Measurements from ENCODE around the gene AGAP3. TPM values are rescaled to one million over a fixed set of nuclear protein-coding genes. Genes with fewer than 3 reads are reported as not detected.

The AGAP3 gene
- total and polyA plus RNA-seq, 7 experiments from 2014 or later = 6.0 to 70.6 (median 36.4) TPM

DNA sequence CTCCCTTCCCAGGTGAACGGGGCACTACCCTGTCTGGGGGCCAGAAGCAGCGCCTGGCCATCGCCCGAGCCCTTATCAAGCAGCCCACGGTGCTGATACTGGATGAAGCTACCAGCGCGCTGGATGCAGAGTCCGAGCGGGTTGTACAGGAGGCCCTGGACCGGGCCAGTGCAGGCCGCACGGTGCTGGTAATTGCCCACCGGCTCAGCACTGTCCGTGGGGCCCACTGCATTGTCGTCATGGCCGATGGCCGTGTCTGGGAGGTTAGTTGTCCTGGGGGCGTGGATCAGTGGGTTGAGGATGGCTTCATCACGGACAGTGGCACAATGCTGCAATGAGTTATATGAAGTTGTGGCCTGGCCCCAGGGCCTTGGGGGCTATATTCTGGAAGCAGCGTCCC, 42.3 kb upstream of the AGAP3 start:
- Histone ChIP-seq H3K9me3 (ENCODE audit: control insufficient read depth in 2 of 3, low read length in 3 of 3) (no peaks in the 10 kb centered on the region), H3K27ac (ENCODE audit: low read depth, low read length) (no peak overlapping the region), H3K4me1 (ENCODE audit: control insufficient read depth in 2 of 2, insufficient read depth in 2 of 2, low read length in 2 of 2) (no peaks in the 10 kb centered on the region), H3K36me3 (ENCODE audit: control insufficient read depth in 2 of 3, insufficient read depth in 3 of 3, low read length in 3 of 3) (peaks cover 0 to 50% (median 3%) of the 10 kb centered on the region in 3 experiments), H3K4me3 (ENCODE audit: low read length) (no peak overlapping the region), H3K27me3 (ENCODE audit: control insufficient read depth in 2 of 2, insufficient read depth in 2 of 2, low read length in 2 of 2) (no peaks in the 10 kb centered on the region)
- Mint-ChIP-seq H3K4me1 (peaks cover 0 to 9% (median 3%) of the 10 kb centered on the region in 7 donors), H3K4me3 (no peak overlapping the region), H3K27me3 (no peaks in the 10 kb centered on the region), H3K9me3 (no peaks in the 10 kb centered on the region), H3K27ac (no peak overlapping the region), H3K36me3 (peaks cover 0 to 7% (median 0%) of the 10 kb centered on the region in 5 donors)
- ChIA-PET CTCF (no interaction called here), POLR2A (no interaction called here)
- ATAC-seq (no peak), DNase-seq (no peak)
- intact Hi-C loops (cut with micrococcal nuclease) = no loop called here

DNA sequence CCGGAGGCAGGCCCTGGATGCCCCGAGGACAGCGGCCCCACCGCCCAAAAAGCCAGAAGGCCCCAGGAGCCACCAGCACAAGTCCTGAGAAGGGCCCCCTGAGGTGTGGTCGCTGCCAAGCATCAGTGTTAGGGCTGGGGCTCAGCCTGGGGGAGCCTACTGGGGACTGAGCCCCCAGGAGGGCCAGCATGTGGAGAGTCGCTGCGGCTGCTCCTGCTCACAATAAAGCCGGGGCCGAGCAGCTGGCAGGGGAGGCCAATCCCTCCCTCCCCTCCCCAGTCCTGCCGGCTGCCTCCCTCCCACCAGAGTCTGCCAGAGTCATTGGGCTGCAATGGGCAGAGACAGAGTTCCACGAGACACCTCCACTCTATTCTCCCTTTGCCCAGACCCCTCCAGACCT, 41.0 kb upstream of the AGAP3 start:
- no peaks in the 10 kb centered on the region for H3K4me1 ChIP-seq (ENCODE audit: control insufficient read depth in 2 of 2, insufficient read depth in 2 of 2, low read length in 2 of 2)
- POLR2A ChIA-PET = interaction anchor here (0.6 kb wide), 1 partner anchor 17 kb away, joined by 3 read pairs; no protein-coding TSS in a partner anchor
- no peak overlapping the region for H3K27ac ChIP-seq (ENCODE audit: low read depth, low read length)
- DNase-seq = no peak
- H3K9me3 Mint-ChIP-seq = no peaks in the 10 kb centered on the region
- H3K9me3 ChIP-seq (ENCODE audit: control insufficient read depth in 2 of 3, low read length in 3 of 3) = no peaks in the 10 kb centered on the region
- peaks cover 0 to 50% (median 3%) of the 10 kb centered on the region in 3 experiments for H3K36me3 ChIP-seq (ENCODE audit: control insufficient read depth in 2 of 3, insufficient read depth in 3 of 3, low read length in 3 of 3)
- peaks cover 0 to 6% (median 0%) of the 10 kb centered on the region in 5 donors for H3K27me3 Mint-ChIP-seq
- H3K4me3 ChIP-seq (ENCODE audit: low read length) = no peak overlapping the region
- CTCF ChIA-PET = no interaction called here
- no peaks in the 10 kb centered on the region for H3K27me3 ChIP-seq (ENCODE audit: control insufficient read depth in 2 of 2, insufficient read depth in 2 of 2, low read length in 2 of 2)
- H3K36me3 Mint-ChIP-seq = peaks cover 0 to 7% (median 0%) of the 10 kb centered on the region in 5 donors
- no peak overlapping the region for H3K27ac Mint-ChIP-seq
- peaks cover 0 to 4% (median 0%) of the 10 kb centered on the region in 7 donors for H3K4me1 Mint-ChIP-seq
- intact Hi-C loops (cut with micrococcal nuclease) = no loop called here
- H3K4me3 Mint-ChIP-seq = no peak overlapping the region
- ATAC-seq = no peak

DNA sequence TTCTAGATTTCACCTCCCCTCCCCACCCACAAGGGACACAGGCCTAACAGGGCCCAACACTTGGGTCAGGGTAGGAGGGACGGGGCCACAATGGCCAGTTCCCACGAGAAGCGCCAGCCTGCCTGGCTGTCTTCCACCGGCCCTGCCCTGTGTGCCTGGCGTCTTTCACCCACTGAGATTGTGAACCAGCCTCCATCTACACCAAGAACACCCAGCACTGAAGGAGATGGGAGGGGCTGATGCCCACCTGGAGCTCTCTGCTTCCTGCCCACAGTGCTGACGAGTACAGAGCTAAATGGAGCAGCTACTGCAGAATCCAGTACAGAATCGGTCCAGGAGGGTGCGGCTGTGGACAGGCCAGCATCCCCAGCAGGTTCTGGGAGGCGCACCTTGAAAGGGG, 40.3 kb upstream of the AGAP3 start:
- intact Hi-C loops (cut with micrococcal nuclease) = no loop called here
- no peak overlapping the region for H3K27ac ChIP-seq (ENCODE audit: low read depth, low read length)
- peaks cover 0 to 7% (median 0%) of the 10 kb centered on the region in 5 donors for H3K36me3 Mint-ChIP-seq
- no peaks in the 10 kb centered on the region for H3K27me3 ChIP-seq (ENCODE audit: control insufficient read depth in 2 of 2, insufficient read depth in 2 of 2, low read length in 2 of 2)
- H3K4me3 ChIP-seq (ENCODE audit: low read length) = no peak overlapping the region
- CTCF ChIA-PET = no interaction called here
- no peaks in the 10 kb centered on the region for H3K9me3 Mint-ChIP-seq
- H3K9me3 ChIP-seq (ENCODE audit: control insufficient read depth in 2 of 3, low read length in 3 of 3) = no peaks in the 10 kb centered on the region
- DNase-seq (no peak), ATAC-seq (no peak)
- peaks cover 0 to 4% (median 0%) of the 10 kb centered on the region in 7 donors for H3K4me1 Mint-ChIP-seq
- H3K27ac Mint-ChIP-seq = peak overlapping the region in 1 of 9 donors; percentile 52
- no peak overlapping the region for H3K4me3 Mint-ChIP-seq
- peaks cover 0 to 7% (median 0%) of the 10 kb centered on the region in 5 donors for H3K27me3 Mint-ChIP-seq
- peaks cover 0 to 3% of the 10 kb centered on the region in 2 donors for H3K4me1 ChIP-seq (ENCODE audit: control insufficient read depth in 2 of 2, insufficient read depth in 2 of 2, low read length in 2 of 2)
- peaks cover 0 to 45% (median 3%) of the 10 kb centered on the region in 3 experiments for H3K36me3 ChIP-seq (ENCODE audit: control insufficient read depth in 2 of 3, insufficient read depth in 3 of 3, low read length in 3 of 3)
- POLR2A ChIA-PET = no interaction called here

- peak overlapping the region in 3 of 9 donors; percentile 29 to 36 (median 31) for H3K27ac Mint-ChIP-seq
Observed at GRCh38 chr7:151046603-151047573, 39.4 kb upstream of the AGAP3 start.

DNA sequence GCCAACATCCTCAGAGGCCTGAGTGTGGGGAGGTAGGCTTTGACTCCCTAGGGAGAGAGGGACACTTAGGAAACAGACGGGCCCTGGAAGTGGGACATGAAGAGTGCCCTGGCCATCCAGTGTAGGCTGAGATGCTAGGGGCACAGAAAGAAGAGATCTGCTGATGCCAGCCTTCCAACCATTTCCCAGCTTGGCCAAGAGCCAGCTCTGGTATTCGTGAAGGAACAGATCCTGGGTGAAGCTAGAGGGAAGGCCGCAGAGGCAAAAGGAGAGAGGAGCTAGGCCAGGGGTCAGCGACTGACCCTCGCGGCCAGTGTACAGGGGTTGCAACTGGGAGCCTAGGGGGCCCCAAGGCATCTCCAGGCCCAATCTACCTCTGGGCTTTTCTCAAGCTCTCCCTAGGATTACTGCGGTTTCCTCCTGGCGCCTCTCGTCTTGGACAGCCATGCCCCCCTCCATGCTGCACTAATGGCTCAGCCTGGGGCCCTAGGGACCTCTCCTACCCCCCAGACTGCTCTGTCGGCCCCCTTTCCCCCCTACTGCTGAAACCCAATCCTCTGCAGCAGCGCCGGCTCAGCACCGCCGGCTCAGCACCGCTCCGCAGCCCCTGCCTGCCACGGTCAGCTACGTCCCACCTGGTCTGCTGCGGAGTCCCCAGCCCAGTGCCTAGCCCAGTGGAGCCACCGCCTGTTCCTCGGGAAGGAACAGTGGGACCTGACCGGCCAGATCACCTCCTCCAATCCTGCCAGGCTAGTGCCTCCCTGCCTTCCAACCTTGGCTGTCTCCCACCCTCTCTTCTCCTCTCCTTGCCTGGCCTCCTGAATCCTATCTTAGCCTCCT, 38.1 kb upstream of the AGAP3 start, which contains the start of gene ASIC3:
Gene ASIC3, plus strand, starts transcription at position 556 of the 840 bp plus-strand sequence. CDS start 355 bp downstream, outside the sequence.
- no peak for ATAC-seq
- Histone ChIP-seq H3K9me3 (ENCODE audit: control insufficient read depth in 2 of 3, low read length in 3 of 3) (no peaks in the 10 kb centered on the region), H3K27me3 (ENCODE audit: control insufficient read depth in 2 of 2, insufficient read depth in 2 of 2, low read length in 2 of 2) (no peaks in the 10 kb centered on the region), H3K4me3 (ENCODE audit: low read length) (no peak within 1 kb of the TSS), H3K4me1 (ENCODE audit: control insufficient read depth in 2 of 2, insufficient read depth in 2 of 2, low read length in 2 of 2) (peaks cover 0 to 6% of the 10 kb centered on the region in 2 donors), H3K27ac (ENCODE audit: low read depth, low read length) (no peak within 1 kb of the TSS), H3K36me3 (ENCODE audit: control insufficient read depth in 2 of 3, insufficient read depth in 3 of 3, low read length in 3 of 3) (peaks cover 0 to 28% (median 0%) of the 10 kb centered on the region in 3 experiments)
- peaks cover 0 to 10% (median 0%) of the 10 kb centered on the region in 5 donors for H3K27me3 Mint-ChIP-seq
- no peak for DNase-seq
- no peak within 1 kb of the TSS for H3K4me3 Mint-ChIP-seq
- ChIA-PET CTCF (interaction anchor here (0.6 kb wide), 1 partner anchor 50 kb away, joined by 4 read pairs; no protein-coding TSS in a partner anchor), POLR2A (no interaction called here)
- peaks cover 0 to 7% (median 4%) of the 10 kb centered on the region in 5 donors for H3K36me3 Mint-ChIP-seq
- peaks cover 6 to 13% (median 10%) of the 10 kb centered on the region in 7 donors for H3K4me1 Mint-ChIP-seq
- H3K9me3 Mint-ChIP-seq = no peaks in the 10 kb centered on the region
- intact Hi-C loops (cut with micrococcal nuclease) = no loop called here
- H3K27ac Mint-ChIP-seq = peak within 1 kb of the TSS in 3 of 9 donors; percentile 16 to 36 (median 31)

More at GRCh38 chr7:151046603-151047573, 39.4 kb upstream of the AGAP3 start:
- Mint-ChIP-seq H3K27me3 (peaks cover 0 to 7% (median 0%) of the 10 kb centered on the region in 5 donors), H3K4me1 (peaks cover 0 to 6% (median 2%) of the 10 kb centered on the region in 7 donors), H3K36me3 (peaks cover 0 to 2% (median 0%) of the 10 kb centered on the region in 5 donors), H3K4me3 (no peak overlapping the region), H3K9me3 (no peaks in the 10 kb centered on the region)
- CTCF ChIA-PET = no interaction called here
- Histone ChIP-seq H3K27ac (ENCODE audit: low read depth, low read length) (no peak overlapping the region), H3K4me3 (ENCODE audit: low read length) (no peak overlapping the region), H3K4me1 (ENCODE audit: control insufficient read depth in 2 of 2, insufficient read depth in 2 of 2, low read length in 2 of 2) (peaks cover 0 to 6% of the 10 kb centered on the region in 2 donors), H3K36me3 (ENCODE audit: control insufficient read depth in 2 of 3, insufficient read depth in 3 of 3, low read length in 3 of 3) (peaks cover 0 to 41% (median 2%) of the 10 kb centered on the region in 3 experiments), H3K27me3 (ENCODE audit: control insufficient read depth in 2 of 2, insufficient read depth in 2 of 2, low read length in 2 of 2) (no peaks in the 10 kb centered on the region), H3K9me3 (ENCODE audit: control insufficient read depth in 2 of 3, low read length in 3 of 3) (no peaks in the 10 kb centered on the region)
- ATAC-seq (no peak), DNase-seq (no peak)
- POLR2A ChIA-PET = no interaction called here
- intact Hi-C loops (cut with micrococcal nuclease) = no loop called here

GRCh38 chr7:151048911-151049463, 37.3 kb upstream of the AGAP3 start:
- no peak for ATAC-seq
- peaks cover 0 to 6% of the 10 kb centered on the region in 2 donors for H3K4me1 ChIP-seq (ENCODE audit: control insufficient read depth in 2 of 2, insufficient read depth in 2 of 2, low read length in 2 of 2)
- H3K27ac Mint-ChIP-seq = no peak overlapping the region
- H3K4me1 Mint-ChIP-seq = peaks cover 6 to 16% (median 14%) of the 10 kb centered on the region in 7 donors
- H3K27ac ChIP-seq (ENCODE audit: low read depth, low read length) = no peak overlapping the region
- H3K36me3 ChIP-seq (ENCODE audit: control insufficient read depth in 2 of 3, insufficient read depth in 3 of 3, low read length in 3 of 3) = peaks cover 0 to 20% (median 0%) of the 10 kb centered on the region in 3 experiments
- no peaks in the 10 kb centered on the region for H3K9me3 ChIP-seq (ENCODE audit: control insufficient read depth in 2 of 3, low read length in 3 of 3)
- no peaks in the 10 kb centered on the region for H3K9me3 Mint-ChIP-seq
- H3K4me3 ChIP-seq (ENCODE audit: low read length) = no peak overlapping the region
- ChIA-PET CTCF (interaction anchor here (0.6 kb wide), 1 partner anchor 50 kb away, joined by 4 read pairs; no protein-coding TSS in a partner anchor), POLR2A (no interaction called here)
- no peaks in the 10 kb centered on the region for H3K27me3 ChIP-seq (ENCODE audit: control insufficient read depth in 2 of 2, insufficient read depth in 2 of 2, low read length in 2 of 2)
- H3K36me3 Mint-ChIP-seq = peaks cover 0 to 7% (median 4%) of the 10 kb centered on the region in 5 donors
- intact Hi-C loops (cut with micrococcal nuclease) = no loop called here
- no peak for DNase-seq
- no peak overlapping the region for H3K4me3 Mint-ChIP-seq
- peaks cover 0 to 10% (median 0%) of the 10 kb centered on the region in 5 donors for H3K27me3 Mint-ChIP-seq
